ENCODE measurements around the gene AKIRIN2.

GRCh38 chr6:87654122-87654521, 47.9 kb downstream of the AKIRIN2 start:
- TF ChIP-seq MAX (IDR thresholded peaks at IDR 0.05; ENCODE audit: insufficient read depth, insufficient read length) (no peak), GATA2 (IDR thresholded peaks at IDR 0.05; ENCODE audit: insufficient read depth, insufficient read length, low read depth, low read length) (no peak), POLR2AphosphoS5 (IDR thresholded peaks at IDR 0.05; ENCODE audit: insufficient read depth, low read depth, low read length) (no peak), FOS (IDR thresholded peaks at IDR 0.05; ENCODE audit: borderline replicate concordance, insufficient read depth, low read length) (no peak), POLR2A (IDR thresholded peaks at IDR 0.05; ENCODE audit: low read depth, low read length) (no peak), JUN (IDR thresholded peaks at IDR 0.05; ENCODE audit: borderline replicate concordance, insufficient read depth, insufficient read length, low read depth) (no peak), EZH2 (IDR thresholded peaks at IDR 0.05; ENCODE audit: borderline replicate concordance, low read depth, low read length, severe bottlenecking) (no peak), MYC (IDR thresholded peaks at IDR 0.05; ENCODE audit: low read depth, low read length) (no peak)
- TF ChIP-seq, protein P1, sequence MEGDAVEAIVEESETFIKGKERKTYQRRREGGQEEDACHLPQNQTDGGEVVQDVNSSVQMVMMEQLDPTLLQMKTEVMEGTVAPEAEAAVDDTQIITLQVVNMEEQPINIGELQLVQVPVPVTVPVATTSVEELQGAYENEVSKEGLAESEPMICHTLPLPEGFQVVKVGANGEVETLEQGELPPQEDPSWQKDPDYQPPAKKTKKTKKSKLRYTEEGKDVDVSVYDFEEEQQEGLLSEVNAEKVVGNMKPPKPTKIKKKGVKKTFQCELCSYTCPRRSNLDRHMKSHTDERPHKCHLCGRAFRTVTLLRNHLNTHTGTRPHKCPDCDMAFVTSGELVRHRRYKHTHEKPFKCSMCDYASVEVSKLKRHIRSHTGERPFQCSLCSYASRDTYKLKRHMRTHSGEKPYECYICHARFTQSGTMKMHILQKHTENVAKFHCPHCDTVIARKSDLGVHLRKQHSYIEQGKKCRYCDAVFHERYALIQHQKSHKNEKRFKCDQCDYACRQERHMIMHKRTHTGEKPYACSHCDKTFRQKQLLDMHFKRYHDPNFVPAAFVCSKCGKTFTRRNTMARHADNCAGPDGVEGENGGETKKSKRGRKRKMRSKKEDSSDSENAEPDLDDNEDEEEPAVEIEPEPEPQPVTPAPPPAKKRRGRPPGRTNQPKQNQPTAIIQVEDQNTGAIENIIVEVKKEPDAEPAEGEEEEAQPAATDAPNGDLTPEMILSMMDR (IDR thresholded peaks at IDR 0.05; ENCODE audit: extremely low read depth in 1 of 2, insufficient read depth in 1 of 2, low read depth in 1 of 2, low read length in 2 of 2), result no peak

Data from endothelial cell of umbilical vein (primary cell).